Astrocyte of the spinal cord (primary cell): ENCODE measurements around the gene CCDC50.

Source experiments
- DNase-seq: peaks from one replicate; pipeline ENCODE4 v3.0.0; 2011; ENCODE audit warnings: low read depth, low spot score
- H3K4me3 ChIP-seq: 2 replicates; pipeline ENCODE4 v1.5.1; 2011; ENCODE audit warnings: low read depth, mild to moderate bottlenecking, low read length, moderate library complexity
- CTCF ChIP-seq: IDR thresholded peaks from 2 replicates; pipeline ENCODE4 v1.5.1; 2012; ENCODE audit warnings: low read depth, mild to moderate bottlenecking, low read length, inconsistent platforms
- in situ Hi-C: cut with HindIII; loops from 2 replicates; pipeline ENCODE4 v1.10.0; 2017; ENCODE audit warnings: low sequenced_read_pairs

CCDC50 gene

GRCh38 chr3:191343913-191344312 is 14.7 kb downstream of the CCDC50 start:
- DNase-seq = no peak
- in situ Hi-C loops = no loop called here
- H3K4me3 ChIP-seq = no peak overlapping the region
- TF ChIP-seq CTCF = no peak

GRCh38 chr3:191345334-191345733 is 16.1 kb downstream of the CCDC50 start:
- TF ChIP-seq CTCF = no peak
- DNase-seq = no peak
- in situ Hi-C loops = no loop called here

DNA sequence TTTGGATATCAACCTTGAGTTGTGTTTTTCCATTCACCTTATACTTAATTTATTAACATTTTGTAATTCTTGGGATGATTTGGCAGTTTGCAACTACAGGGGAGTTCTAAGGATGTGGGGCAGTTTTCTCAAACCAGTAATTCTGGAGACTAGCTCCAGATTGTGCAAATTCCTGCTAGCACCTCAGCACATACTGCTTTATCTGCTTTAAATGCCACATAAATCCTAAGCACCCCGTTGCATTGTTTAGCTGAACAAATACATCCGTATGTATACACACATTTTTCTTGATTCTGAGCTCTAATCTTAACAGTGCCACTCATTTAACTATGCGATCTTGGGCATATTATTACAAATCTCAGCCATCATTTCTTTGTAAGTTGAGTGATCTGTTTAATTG is 18.0 kb downstream of the CCDC50 start:
- TF ChIP-seq CTCF = no peak
- DNase-seq = no peak
- no peak overlapping the region for H3K4me3 ChIP-seq
- in situ Hi-C loops = no loop called here

More at GRCh38 chr3:191345334-191345733, 16.1 kb downstream of the CCDC50 start:
- no peak overlapping the region for H3K4me3 ChIP-seq

- TF ChIP-seq CTCF = no peak
- H3K4me3 ChIP-seq = no peak overlapping the region
- DNase-seq = no peak
- in situ Hi-C loops = no loop called here
These were observed 18.9 kb downstream of the CCDC50 start for GRCh38 chr3:191348098-191348497.

- no peak for DNase-seq
- H3K4me3 ChIP-seq = no peak overlapping the region
- in situ Hi-C loops = no loop called here
- no peak for TF ChIP-seq CTCF
These were observed 21.3 kb downstream of the CCDC50 start for GRCh38 chr3:191350396-191351090.

DNA sequence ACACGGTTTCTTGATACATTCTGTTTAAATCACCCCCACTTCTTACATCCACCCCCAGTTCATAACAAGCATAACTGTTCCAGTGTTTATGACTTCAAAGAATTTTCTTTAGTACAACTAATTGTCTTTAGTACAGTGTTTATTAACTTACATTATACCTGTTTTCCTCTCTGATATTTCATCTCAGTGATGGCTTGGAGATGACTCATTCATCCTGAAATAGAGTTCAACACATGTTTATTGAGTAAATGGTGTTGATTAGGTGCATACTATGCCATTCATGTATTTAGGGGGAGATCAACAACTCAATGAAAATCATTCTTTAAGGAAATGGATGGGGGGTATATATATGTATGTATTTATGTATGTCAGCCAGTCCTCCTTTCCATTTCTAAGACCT is 22.8 kb downstream of the CCDC50 start:
- H3K4me3 ChIP-seq = no peak overlapping the region
- in situ Hi-C loops = no loop called here
- no peak for DNase-seq
- no peak for TF ChIP-seq CTCF
